ENCODE data around the gene TIMM44.

TIMM44 gene

DNA sequence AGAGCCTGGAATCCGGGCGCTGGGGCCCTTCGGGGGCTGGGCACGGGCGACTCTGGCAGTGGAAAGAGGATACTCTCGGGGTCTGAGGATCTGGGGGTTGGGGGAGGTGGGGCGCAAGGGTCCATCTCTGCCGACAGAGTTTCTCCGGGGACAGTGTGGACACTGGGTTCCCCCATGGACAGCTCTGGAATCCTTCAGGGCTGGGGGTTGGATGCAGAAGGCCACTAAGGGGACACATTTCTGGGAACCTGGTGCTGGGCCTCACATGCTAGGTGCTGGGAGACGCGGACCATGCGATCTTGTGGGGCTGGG is 26.6 kb downstream of the TIMM44 start:
- DNase-seq (ENCODE audit: low spot score) = no peak
- peak overlapping the region in 1 of 2 donors; percentile 64 for H3K27ac ChIP-seq
- TF ChIP-seq, protein P1, sequence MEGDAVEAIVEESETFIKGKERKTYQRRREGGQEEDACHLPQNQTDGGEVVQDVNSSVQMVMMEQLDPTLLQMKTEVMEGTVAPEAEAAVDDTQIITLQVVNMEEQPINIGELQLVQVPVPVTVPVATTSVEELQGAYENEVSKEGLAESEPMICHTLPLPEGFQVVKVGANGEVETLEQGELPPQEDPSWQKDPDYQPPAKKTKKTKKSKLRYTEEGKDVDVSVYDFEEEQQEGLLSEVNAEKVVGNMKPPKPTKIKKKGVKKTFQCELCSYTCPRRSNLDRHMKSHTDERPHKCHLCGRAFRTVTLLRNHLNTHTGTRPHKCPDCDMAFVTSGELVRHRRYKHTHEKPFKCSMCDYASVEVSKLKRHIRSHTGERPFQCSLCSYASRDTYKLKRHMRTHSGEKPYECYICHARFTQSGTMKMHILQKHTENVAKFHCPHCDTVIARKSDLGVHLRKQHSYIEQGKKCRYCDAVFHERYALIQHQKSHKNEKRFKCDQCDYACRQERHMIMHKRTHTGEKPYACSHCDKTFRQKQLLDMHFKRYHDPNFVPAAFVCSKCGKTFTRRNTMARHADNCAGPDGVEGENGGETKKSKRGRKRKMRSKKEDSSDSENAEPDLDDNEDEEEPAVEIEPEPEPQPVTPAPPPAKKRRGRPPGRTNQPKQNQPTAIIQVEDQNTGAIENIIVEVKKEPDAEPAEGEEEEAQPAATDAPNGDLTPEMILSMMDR (IDR thresholded peaks at IDR 0.05) = no peak
- peak overlapping the region; percentile 73 for H3K4me3 ChIP-seq

DNA sequence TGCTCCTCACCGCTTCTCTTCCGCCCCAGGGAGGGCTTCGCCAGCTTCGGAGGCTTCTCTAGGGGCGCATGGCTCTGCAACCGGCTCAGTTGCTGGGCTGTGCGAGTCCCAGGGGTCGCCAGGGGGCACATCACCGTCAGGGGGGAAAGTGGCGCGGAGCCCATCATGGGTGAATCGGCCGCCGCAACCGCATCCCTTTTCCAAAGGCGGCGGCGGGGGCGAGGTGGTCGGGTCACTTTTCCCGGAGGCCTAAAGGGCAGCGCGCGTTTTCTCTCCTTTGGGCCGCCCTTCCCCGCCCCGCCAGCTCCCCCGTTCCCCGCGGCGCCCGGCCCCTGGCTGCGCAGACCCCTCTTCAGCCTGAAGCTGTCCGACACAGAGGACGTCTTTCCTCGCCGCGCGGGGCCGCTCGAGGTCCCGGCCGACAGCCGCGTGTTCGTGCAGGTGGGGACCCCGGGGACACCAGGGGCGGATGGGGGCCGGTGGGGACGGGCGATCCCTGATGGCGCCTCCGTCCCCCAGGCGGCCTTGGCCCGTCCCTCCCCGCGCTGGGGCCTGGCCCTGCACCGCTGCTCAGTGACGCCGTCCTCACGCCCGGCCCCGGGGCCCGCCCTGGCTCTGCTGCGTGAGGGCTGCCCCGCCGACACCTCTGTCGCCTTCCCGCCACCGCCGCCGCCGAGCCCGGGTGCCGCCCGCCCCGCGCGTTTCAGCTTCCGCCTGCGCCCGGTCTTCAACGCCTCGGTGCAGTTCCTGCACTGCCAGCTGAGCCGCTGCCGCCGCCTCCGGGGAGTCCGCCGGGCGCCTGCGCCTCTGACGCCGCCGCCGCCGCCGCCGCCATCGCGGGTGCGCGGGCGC is 27.1 kb downstream of the TIMM44 start:
- no peak for DNase-seq (ENCODE audit: low spot score)
- TF ChIP-seq, protein P1 (IDR thresholded peaks at IDR 0.05) = no peak
- Histone ChIP-seq H3K4me3 (peak overlapping the region; percentile 73), H3K27ac (peak overlapping the region in 1 of 2 donors; percentile 64)

GRCh38 chr19:7915250-7916102 is 28.0 kb downstream of the TIMM44 start:
- Histone ChIP-seq H3K4me3 (peak overlapping the region; percentile 73), H3K27ac (no peak overlapping the region)
- TF ChIP-seq, protein P1 (IDR thresholded peaks at IDR 0.05) = no peak
- no peak for DNase-seq (ENCODE audit: low spot score)

DNA sequence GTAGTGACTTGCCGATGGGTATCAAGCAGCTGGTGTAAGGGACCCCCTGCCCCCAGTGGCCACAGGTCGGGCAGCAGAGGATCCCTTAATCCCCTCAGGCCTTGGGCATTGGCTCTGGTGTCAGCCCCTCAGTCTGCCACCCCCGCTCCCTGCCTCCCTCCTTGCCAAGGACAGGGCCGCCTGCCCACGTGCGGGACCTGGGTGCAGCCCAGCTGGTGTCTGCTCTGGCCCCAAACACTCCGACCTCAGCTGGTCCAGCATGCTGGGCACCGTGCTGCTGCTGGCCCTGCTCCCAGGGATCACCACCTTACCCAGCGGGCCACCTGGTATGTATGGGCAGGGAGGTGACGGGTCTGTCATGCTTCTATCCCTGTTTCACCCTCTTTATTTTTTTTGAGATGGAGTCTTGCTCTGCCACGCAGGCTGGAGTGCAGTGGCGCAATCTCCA is 28.8 kb downstream of the TIMM44 start, which contains the start of gene TGFBR3L:
TSS of gene TGFBR3L (plus strand) at position 233 of the 448 bp plus-strand sequence.
- no peak for DNase-seq (ENCODE audit: low spot score)
- Histone ChIP-seq H3K4me3 (no peak within 1 kb of the TSS), H3K27ac (no peak within 1 kb of the TSS)
- TF ChIP-seq, protein P1 (IDR thresholded peaks at IDR 0.05) = no peak

GRCh38 chr19:7914099-7914498 is 29.4 kb downstream of the TIMM44 start:
- no peak for DNase-seq (ENCODE audit: low spot score)
- Histone ChIP-seq H3K4me3 (no peak overlapping the region), H3K27ac (no peak overlapping the region)
- TF ChIP-seq, protein P1 (IDR thresholded peaks at IDR 0.05) = no peak

- TF ChIP-seq, protein P1 (IDR thresholded peaks at IDR 0.05) = no peak
- Histone ChIP-seq H3K4me3 (no peak overlapping the region), H3K27ac (no peak overlapping the region)
- no peak for DNase-seq (ENCODE audit: low spot score)
Observed at GRCh38 chr19:7913652-7914051, 29.8 kb downstream of the TIMM44 start.

Data from coronary artery (tissue), 2 donors.